HG03280 (cell line): ENCODE data around the gene LSAMP.

Experiments used
- ATAC-seq: cut with Tn5 transposase; IDR thresholded peaks from one replicate; pipeline ENCODE4 v1.9.1; 2021; ENCODE audit warnings: mild to moderate bottlenecking, moderate library complexity; ENCODE audit not compliant: unreplicated experiment

LSAMP gene

GRCh38 chr3:116367761-116368395, 77.4 kb downstream of the LSAMP start:
- no peak for ATAC-seq

GRCh38 chr3:116356056-116356455, 89.2 kb downstream of the LSAMP start:
- no peak for ATAC-seq

DNA sequence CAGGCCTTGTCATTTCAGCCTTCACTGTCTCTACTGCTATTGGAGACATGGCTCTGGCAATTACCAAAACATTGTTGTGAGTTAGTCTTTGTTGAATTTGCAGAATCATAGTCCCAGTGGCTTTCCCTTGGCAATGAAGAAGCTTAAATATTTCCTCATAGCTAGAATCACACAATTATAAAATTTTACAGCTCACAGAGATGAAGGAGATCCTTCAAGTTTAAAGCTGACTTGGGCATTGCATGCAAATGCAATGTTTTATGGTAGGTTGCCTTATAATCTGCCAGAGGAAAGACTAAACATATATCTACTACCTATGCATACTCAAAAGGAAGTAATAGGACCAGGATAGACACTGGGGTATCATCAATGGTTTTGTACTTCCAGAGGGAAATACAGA, 90.9 kb downstream of the LSAMP start:
- ATAC-seq: no peak

- ATAC-seq: no peak
Observed at GRCh38 chr3:116350119-116350733, 95.1 kb downstream of the LSAMP start.

DNA sequence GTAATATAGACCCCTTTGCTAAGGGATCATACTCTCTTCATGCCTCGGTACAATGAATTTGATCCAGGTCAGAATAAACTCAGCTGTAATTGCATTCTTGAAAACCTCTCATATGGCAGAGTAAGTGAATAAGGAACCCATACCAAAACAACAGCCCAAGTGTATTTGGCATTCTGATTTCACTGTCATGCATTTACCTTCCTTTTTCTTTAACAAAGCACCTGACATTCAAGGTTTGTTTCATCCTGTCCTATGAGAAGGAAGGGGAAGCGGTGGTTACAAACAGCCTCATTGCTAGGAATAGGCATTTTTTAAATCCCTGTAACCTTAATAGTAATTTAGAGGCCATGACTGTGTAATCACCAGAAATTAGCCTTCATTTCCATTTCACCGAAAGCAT, 97.1 kb downstream of the LSAMP start:
- no peak for ATAC-seq

- no peak for ATAC-seq
Observed at GRCh38 chr3:116342499-116342898, 102.8 kb downstream of the LSAMP start.

DNA sequence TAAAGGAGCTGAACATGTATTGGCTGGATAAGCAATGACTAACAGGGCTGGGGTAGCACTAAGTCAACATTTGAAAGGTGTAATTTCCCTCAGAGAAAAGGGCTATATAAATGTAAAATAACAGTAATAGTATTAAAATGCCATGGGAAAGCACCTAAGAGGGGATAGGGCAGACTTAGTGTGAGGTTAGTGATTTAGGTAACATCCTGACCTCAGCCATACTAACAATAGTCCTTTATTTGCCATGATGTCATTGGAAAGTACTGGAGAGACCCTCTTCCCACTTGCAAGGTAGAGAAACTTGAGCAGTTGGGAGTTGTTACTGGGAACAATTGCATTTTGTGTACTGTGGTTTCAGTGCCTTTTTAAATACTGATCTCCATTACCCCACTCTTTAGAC, 103.4 kb downstream of the LSAMP start:
- ATAC-seq: no peak

GRCh38 chr3:116341381-116341780, 103.9 kb downstream of the LSAMP start:
- no peak for ATAC-seq

DNA sequence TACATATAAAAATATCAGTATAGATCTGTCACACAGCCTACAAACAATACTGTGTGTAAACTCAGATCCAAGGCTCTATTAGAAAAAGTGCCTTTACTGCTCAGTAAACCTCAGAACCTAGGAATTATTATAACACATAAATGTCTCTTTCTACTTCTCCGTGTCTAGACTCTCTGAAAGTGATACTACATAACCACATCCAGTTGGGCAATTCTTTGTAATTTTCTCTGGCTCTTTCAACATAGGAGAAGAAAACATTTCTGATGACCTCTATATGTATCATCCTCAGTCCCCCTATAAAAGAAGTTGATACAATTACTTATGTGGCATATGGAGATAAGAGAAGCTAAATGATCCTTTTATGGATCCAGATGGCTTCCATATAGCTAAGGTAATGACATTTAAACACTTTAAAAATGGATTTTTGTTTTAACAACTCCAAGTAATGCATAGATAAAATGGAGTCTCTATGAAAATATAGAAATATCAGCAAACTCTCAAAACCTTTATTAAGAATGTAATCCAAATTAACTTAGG, 104.5 kb downstream of the LSAMP start:
- no peak for ATAC-seq

DNA sequence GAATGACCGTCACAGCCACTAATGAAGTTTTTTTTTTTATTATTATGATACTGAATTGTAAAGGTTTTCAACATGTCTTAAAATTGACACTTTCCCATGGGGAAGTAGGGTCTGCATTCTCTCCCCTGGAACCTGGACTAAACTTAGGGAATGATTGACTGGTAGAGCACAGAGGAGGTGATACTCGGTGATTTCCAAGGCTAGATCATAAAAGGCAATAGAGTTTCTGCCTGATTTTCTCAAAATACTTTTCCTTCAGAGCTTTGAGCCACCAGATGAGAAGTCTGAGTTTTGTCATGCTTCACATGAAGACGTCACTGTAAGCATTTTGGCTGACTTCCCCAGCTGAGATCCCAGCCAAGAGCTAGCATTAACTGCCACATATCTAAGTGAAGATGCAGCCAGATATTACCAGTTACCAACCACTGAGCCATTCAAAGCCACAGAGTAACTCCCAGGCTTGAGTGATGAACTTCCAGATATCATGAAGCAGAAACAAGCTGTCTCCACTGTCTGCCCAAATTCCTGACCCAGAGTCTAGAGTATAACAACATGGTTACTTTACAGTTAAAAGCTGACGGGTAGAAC, 105.8 kb downstream of the LSAMP start:
- ATAC-seq: no peak

- no peak for ATAC-seq
Observed at GRCh38 chr3:116338713-116339112, 106.6 kb downstream of the LSAMP start.

- no peak for ATAC-seq
Observed at GRCh38 chr3:116337229-116337628, 108.1 kb downstream of the LSAMP start.

- ATAC-seq: no peak
Observed at GRCh38 chr3:116331380-116331779, 113.9 kb downstream of the LSAMP start.

- ATAC-seq: no peak
Observed at GRCh38 chr3:116322750-116323375, 122.4 kb downstream of the LSAMP start.

DNA sequence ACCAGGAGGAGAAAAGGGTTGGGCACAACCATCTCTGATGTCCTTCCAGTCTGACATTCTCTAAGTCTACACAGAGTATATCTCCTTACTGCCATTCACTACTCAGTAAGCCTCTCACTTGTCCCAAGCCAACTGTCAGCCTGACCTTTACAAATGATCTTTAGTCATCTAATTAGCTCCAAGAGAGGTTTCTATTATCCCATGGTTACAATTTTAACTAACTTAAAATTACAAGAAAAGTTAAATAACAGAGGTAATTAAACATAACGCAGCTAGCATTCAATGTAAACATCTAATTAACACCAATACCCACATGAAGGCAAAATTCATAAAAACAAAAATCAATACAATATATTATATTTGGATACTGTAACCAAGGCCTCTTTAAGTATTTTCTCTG, 126.9 kb downstream of the LSAMP start:
- ATAC-seq: no peak

GRCh38 chr3:116316771-116317170, 128.5 kb downstream of the LSAMP start:
- no peak for ATAC-seq

GRCh38 chr3:116314476-116314875, 130.8 kb downstream of the LSAMP start:
- ATAC-seq: no peak

GRCh38 chr3:116306720-116307119, 138.6 kb downstream of the LSAMP start:
- ATAC-seq: no peak

GRCh38 chr3:116306149-116306548, 139.1 kb downstream of the LSAMP start:
- no peak for ATAC-seq

GRCh38 chr3:116302087-116302747, 143.1 kb downstream of the LSAMP start:
- no peak for ATAC-seq

DNA sequence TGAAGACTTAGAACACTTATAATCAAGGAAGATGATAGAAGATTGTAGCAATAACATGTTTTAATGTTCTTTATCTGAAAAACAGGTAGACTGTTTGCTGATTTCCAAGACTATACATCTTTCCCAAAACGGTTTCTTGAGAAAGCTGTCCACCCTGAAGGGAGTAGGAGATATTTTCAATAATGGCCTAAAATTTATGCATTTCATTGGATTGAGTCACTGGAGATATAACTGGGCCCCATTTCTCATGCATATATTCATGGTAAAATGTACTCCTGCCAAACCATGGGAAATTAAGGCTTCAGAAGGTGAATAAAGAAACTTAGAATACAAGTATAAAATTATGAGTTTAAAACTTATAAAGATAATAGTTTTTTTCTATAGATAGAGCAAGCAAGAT, 143.9 kb downstream of the LSAMP start:
- no peak for ATAC-seq
